Endometrial microvascular endothelial cells (primary cell): Measurements from ENCODE around the gene TBL3. TPM values are rescaled to one million over a fixed set of nuclear protein-coding genes. Genes with fewer than 3 reads are reported as not detected.
"Not testable (repeated sequence)": the region's sequence is repeated elsewhere in the genome, so short reads cannot be mapped to it uniquely, and the experiment has no call there.

Source experiments
- in situ Hi-C: cut with HindIII; loops from 2 replicates; pipeline ENCODE4 v1.10.0; 2017; ENCODE audit warnings: low sequenced_read_pairs, low pct_unique_long_range_greater_than_20kb; ENCODE audit errors: inconsistent ontology term
- total RNA-seq: library from RNA; depleted of rRNA; stranded (reverse); fragments of >200 nt; gene quantifications from one replicate; pipeline ENCODE4 v1.2.3, GENCODE V29; 2015; ENCODE audit errors: inconsistent ontology term

TBL3 gene
- total RNA-seq, 1 donor from 2014 or later = 79.9 TPM

- in situ Hi-C loops = no loop called here
Measured at GRCh38 chr16:2007081-2007836, 35.4 kb downstream of the TBL3 start.

- in situ Hi-C loops = no loop called here
Measured at GRCh38 chr16:2008009-2008526, 36.2 kb downstream of the TBL3 start.

GRCh38 chr16:2008631-2009163 is 36.8 kb downstream of the TBL3 start:
- in situ Hi-C loops = no loop called here

- in situ Hi-C loops = no loop called here
Measured at GRCh38 chr16:2009164-2009711, 37.4 kb downstream of the TBL3 start.

- in situ Hi-C loops = no loop called here
Measured at GRCh38 chr16:2009791-2010510, 38.1 kb downstream of the TBL3 start, which contains the start of gene ZNF598. TSS of gene ZNF598 (minus strand) at chr16:2009821.

GRCh38 chr16:2011726-2012125 is 39.9 kb downstream of the TBL3 start:
- in situ Hi-C loops = not testable (repeated sequence)

GRCh38 chr16:2013527-2013926 is 41.7 kb downstream of the TBL3 start:
- in situ Hi-C loops = no loop called here

- in situ Hi-C loops = no loop called here
Measured at GRCh38 chr16:2015117-2015946, 43.5 kb downstream of the TBL3 start.

GRCh38 chr16:2015947-2016208 is 44.0 kb downstream of the TBL3 start:
- in situ Hi-C loops = no loop called here

- in situ Hi-C loops = no loop called here
Measured at GRCh38 chr16:2016407-2016922, 44.6 kb downstream of the TBL3 start.

GRCh38 chr16:2019518-2019920 is 47.7 kb downstream of the TBL3 start, which contains the start of gene NPW:
TSS of gene NPW (plus strand) at chr16:2019785.
- in situ Hi-C loops = no loop called here

- in situ Hi-C loops = no loop called here
Measured at GRCh38 chr16:2019921-2020831, 48.3 kb downstream of the TBL3 start.

GRCh38 chr16:2022723-2023091 is 50.9 kb downstream of the TBL3 start:
- in situ Hi-C loops = no loop called here

- in situ Hi-C loops = no loop called here
Measured at GRCh38 chr16:2023092-2024031, 51.5 kb downstream of the TBL3 start.

- in situ Hi-C loops = no loop called here
Measured at GRCh38 chr16:2024032-2024420, 52.2 kb downstream of the TBL3 start.

- in situ Hi-C loops = loop anchor here (25.0 kb wide), 1 partner anchor 137 kb away; the partner anchor contains the start of gene TRAF7
Measured at GRCh38 chr16:2025251-2025650, 53.4 kb downstream of the TBL3 start.
